Sigmoid colon (tissue), 4 donors: ENCODE measurements around the gene KCP.

ENCODE experiments used
- CTCF ChIP-seq, 4 experiments: fragments of 450-650 bp in 3 of 4; fragments of 200-600 bp in 1 of 4; IDR thresholded peaks; one replicate each; pipeline ENCODE4 v1.5.1; 2016 to 2019; ENCODE audit warnings: antibody characterized with exemption in 4 of 4, mild to moderate bottlenecking in 3 of 4, moderate library complexity in 2 of 4
- EP300 ChIP-seq, 4 donors: sonication (generic); formaldehyde crosslinking; IDR thresholded peaks; one replicate each; pipeline ENCODE4 v1.6.1; 2017; ENCODE audit warnings: antibody characterized with exemption in 4 of 4
- POLR2A ChIP-seq, 2 donors: fragments of 450-650 bp; IDR thresholded peaks; one replicate each; pipeline ENCODE4 v1.6.1; 2016; ENCODE audit warnings: antibody characterized with exemption in 2 of 2, mild to moderate bottlenecking in 2 of 2, moderate library complexity in 2 of 2
- POLR2AphosphoS5 ChIP-seq, 4 donors: sonication (generic); formaldehyde crosslinking; IDR thresholded peaks; one replicate each; pipeline ENCODE4 v1.6.1; 2017; ENCODE audit warnings: antibody characterized with exemption in 4 of 4

GRCh38 chr7:128885370-128886187 is 24.9 kb downstream of the KCP start:
- TF ChIP-seq CTCF (IDR thresholded peaks at IDR 0.05) (no peak), POLR2A (IDR thresholded peaks at IDR 0.05) (no peak), POLR2AphosphoS5 (IDR thresholded peaks at IDR 0.05) (no peak), EP300 (IDR thresholded peaks at IDR 0.05) (no peak)
